ENCODE measurements around the gene SHISA8.

DNA sequence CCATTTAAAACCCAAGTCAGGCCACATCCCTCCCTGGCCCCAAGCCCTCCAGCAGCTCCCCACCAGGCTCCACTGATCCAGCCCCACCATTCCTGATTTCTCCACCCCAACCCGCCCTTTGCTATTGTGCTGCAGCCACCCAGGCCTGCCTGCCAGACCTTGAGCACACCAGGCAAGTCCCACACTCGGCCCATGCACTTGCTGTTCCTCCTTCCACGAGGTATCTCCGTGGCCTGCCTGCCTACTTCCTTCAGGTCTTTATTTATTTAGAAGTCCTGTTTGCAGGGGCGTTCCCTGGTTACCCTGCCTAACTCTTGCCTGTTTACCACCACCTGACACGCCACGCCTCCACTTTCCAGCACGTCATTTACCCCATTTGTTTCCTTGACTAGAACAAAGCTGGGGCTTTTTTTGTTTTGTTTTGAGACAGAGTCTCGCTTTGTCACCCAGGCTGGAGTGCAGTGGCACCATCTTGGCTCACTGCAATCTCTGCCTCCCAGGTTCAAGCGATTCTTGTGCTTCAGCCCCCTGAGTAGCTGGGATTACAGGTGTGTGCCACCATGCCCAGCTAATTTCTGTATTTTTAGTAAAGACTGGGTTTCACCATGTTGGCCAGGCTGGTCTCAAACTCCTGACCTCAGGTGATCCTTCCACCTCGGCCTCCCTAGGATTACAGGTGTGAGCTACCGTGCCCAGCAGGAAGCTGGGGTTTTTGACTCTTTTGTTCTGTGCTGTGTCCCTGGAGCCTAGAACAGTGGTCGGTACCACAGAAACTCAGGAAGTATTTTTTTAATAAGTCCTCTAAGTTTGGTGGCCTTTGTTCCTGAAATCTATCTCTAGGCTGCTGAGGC, 25.3 kb upstream of the SHISA8 start:
- TF ChIP-seq, protein P1, sequence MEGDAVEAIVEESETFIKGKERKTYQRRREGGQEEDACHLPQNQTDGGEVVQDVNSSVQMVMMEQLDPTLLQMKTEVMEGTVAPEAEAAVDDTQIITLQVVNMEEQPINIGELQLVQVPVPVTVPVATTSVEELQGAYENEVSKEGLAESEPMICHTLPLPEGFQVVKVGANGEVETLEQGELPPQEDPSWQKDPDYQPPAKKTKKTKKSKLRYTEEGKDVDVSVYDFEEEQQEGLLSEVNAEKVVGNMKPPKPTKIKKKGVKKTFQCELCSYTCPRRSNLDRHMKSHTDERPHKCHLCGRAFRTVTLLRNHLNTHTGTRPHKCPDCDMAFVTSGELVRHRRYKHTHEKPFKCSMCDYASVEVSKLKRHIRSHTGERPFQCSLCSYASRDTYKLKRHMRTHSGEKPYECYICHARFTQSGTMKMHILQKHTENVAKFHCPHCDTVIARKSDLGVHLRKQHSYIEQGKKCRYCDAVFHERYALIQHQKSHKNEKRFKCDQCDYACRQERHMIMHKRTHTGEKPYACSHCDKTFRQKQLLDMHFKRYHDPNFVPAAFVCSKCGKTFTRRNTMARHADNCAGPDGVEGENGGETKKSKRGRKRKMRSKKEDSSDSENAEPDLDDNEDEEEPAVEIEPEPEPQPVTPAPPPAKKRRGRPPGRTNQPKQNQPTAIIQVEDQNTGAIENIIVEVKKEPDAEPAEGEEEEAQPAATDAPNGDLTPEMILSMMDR (IDR thresholded peaks at IDR 0.05; ENCODE audit: insufficient read depth, low read length, poor library complexity, severe bottlenecking): no peak
- TF ChIP-seq EZH2phosphoT487 (conservative IDR thresholded peaks at IDR 0.05; ENCODE audit: low read length): no peak

Data from SU-DHL-6 (cell line).